Measurements from ENCODE around the gene MAP4K3.
"Not testable (repeated sequence)": the region's sequence is repeated elsewhere in the genome, so short reads cannot be mapped to it uniquely, and the experiment has no call there.

The MAP4K3 gene

DNA sequence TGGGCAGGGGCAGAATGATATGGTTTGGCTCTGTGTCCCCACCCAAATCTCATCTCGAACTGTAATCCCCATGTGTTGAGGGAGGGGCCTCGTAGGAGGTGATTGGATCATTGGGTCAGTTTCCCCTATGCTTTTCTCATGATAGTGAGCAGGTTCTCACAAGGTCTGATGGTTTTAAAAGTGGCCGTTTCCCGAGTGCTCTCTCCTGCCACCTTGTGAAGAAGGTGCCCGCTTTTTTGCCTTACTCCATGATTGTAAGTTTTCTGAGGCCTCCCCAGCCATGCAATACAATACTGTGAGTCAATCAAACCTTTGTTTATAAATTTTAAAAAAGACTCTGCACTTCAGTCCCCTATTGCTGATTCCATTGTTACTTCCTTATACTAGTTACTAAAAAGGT, 110.4 kb downstream of the MAP4K3 start:
- DNase-seq (ENCODE audit: extremely low spot score) = no peak
- ChIA-PET CTCF (no interaction called here), POLR2A (no interaction called here)
- TF ChIP-seq, protein P1, sequence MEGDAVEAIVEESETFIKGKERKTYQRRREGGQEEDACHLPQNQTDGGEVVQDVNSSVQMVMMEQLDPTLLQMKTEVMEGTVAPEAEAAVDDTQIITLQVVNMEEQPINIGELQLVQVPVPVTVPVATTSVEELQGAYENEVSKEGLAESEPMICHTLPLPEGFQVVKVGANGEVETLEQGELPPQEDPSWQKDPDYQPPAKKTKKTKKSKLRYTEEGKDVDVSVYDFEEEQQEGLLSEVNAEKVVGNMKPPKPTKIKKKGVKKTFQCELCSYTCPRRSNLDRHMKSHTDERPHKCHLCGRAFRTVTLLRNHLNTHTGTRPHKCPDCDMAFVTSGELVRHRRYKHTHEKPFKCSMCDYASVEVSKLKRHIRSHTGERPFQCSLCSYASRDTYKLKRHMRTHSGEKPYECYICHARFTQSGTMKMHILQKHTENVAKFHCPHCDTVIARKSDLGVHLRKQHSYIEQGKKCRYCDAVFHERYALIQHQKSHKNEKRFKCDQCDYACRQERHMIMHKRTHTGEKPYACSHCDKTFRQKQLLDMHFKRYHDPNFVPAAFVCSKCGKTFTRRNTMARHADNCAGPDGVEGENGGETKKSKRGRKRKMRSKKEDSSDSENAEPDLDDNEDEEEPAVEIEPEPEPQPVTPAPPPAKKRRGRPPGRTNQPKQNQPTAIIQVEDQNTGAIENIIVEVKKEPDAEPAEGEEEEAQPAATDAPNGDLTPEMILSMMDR (IDR thresholded peaks at IDR 0.05; ENCODE audit: control extremely low read depth, extremely low read depth, low read depth, missing control alignments) = no peak

DNA sequence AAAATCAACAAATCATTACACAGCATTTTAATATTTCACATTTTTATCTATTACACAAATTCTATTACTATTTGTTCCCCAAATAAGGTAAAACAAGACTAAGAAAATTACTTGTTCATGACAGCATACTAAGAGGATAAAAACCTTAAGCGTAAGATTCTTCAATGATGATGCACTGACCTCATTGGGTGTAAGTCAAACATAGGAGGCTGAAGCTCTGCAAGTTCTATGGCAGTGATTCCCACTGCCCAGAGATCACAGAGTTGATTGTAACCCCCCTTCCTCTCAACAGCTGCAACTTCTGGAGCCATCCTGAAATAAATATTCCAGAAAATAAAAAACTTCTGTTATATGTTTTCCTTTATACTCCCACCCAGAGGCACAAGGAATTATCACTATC, 111.1 kb downstream of the MAP4K3 start:
- ChIA-PET POLR2A (no interaction called here), CTCF (no interaction called here)
- DNase-seq (ENCODE audit: extremely low spot score) = no peak
- TF ChIP-seq, protein P1 (IDR thresholded peaks at IDR 0.05; ENCODE audit: control extremely low read depth, extremely low read depth, low read depth, missing control alignments) = no peak

DNA sequence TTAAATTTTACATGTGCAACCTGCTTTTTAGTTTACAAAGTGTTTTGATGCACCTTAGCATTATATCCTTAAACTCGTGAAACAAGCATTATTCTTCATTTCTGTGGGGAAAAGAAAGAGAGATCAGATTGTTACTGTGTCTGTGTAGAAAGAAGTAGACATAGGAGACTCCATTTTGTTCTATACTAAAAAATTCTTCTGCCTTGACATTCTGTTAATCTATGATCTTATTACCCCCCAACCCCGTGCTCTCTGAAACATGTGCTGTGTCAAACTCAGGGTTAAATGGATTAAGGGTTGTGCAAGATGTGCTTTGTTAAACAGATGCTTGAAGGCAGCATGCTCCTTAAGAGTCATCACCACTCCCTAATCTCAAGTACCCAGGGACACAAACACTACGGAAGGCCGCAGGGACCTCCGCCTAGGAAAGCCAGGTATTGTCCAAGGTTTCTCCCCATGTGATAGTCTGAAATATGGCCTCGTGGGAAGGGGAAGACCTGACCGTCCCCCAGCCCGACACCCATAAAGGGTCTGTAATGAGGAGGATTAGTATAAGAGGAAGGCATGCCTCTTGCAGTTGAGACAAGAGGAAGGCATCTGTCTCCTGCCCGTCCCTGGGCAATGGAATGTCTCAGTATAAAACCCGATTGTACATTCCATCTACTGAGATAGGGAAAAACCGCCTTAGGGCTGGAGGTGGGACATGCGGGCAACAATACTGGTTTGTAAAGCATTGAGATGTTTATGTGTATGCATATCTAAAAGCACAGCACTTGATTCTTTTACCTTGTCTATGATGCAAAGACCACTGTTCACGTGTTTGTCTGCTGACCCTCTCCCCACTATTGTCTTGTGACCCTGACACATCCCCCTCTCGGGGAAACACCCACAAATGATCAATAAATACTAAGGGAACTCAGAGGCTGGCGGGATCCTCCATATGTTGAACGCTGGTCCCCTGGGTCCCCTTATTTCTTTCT, 115.7 kb downstream of the MAP4K3 start:
- DNase-seq (ENCODE audit: extremely low spot score); CTCF ChIA-PET; POLR2A ChIA-PET: not testable (repeated sequence)

DNA sequence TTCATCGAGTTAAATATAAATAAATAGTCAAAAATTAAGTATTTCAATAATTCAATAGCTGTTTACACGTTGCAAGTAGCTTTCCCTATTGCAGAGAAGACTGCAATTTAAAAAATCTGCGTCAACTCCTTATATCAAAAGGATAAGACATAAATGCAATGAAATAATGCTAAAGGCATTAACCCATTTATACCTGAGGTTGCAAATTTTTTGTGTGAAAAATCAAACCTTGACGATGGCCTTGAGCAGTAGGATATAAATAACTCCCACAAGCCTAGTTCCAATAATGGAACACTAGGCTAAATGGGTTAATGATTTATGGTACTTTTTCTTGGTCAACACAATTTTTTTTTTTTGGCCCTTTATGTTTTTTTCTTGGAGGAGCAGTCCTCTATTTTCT, 116.9 kb downstream of the MAP4K3 start:
- no peak for DNase-seq (ENCODE audit: extremely low spot score)
- TF ChIP-seq, protein P1 (IDR thresholded peaks at IDR 0.05; ENCODE audit: control extremely low read depth, extremely low read depth, low read depth, missing control alignments) = no peak
- POLR2A ChIA-PET = no interaction called here
- CTCF ChIA-PET = interaction anchor here (0.6 kb wide), 1 partner anchor 51 kb away, joined by 3 read pairs; no protein-coding TSS in a partner anchor

DNA sequence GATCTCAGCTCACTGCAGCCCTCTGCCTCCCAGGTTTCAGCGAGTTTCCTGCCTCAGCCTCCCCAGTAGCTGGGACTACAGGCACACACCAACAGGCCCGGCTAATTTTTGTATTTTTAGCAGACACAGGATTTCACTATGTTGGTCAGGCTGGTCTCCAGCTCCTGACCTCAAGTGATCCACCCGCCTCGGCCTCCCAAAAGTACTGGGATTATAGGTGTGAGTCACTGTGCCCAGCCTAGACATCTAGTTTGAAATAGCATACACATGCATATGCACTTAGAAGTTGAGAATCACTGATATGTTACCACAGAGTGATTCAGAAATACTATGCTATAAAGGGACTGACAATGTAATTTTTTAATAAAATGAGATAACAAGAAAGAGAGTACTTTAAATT, 123.5 kb downstream of the MAP4K3 start:
- ChIA-PET CTCF (interaction anchor here (1.3 to 1.5 kb wide), 2 partner anchors 9 to 11 kb away, joined by 3 read pairs; no protein-coding TSS in a partner anchor), POLR2A (no interaction called here)
- TF ChIP-seq, protein P1 (IDR thresholded peaks at IDR 0.05; ENCODE audit: control extremely low read depth, extremely low read depth, low read depth, missing control alignments) = no peak
- no peak for DNase-seq (ENCODE audit: extremely low spot score)

DNA sequence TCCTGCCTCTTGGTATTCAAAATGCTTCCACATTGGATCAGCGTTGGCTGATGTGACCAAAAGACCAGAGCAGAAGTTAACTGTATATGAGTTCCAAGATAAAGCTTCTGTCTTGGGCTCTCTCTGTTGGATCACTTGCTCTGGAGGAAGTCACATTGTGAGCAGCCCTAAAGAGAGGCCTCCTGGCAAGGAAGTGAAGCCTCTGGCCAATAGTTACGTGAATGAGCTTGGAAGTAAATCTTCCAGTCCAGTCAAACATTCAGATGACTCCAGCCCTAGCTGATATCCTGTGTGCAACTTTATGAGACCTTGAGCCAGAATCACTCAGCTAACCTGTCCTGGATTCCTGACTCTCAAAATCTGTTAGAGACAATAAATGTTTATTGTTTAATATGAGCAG, 125.6 kb downstream of the MAP4K3 start:
- POLR2A ChIA-PET = no interaction called here
- TF ChIP-seq, protein P1 (IDR thresholded peaks at IDR 0.05; ENCODE audit: control extremely low read depth, extremely low read depth, low read depth, missing control alignments) = no peak
- DNase-seq (ENCODE audit: extremely low spot score) = no peak
- CTCF ChIA-PET = interaction anchor here (0.9 to 1.7 kb wide), 5 partner anchors 11 to 82 kb away, joined by 3 to 4 read pairs (median 3); no protein-coding TSS in a partner anchor

DNA sequence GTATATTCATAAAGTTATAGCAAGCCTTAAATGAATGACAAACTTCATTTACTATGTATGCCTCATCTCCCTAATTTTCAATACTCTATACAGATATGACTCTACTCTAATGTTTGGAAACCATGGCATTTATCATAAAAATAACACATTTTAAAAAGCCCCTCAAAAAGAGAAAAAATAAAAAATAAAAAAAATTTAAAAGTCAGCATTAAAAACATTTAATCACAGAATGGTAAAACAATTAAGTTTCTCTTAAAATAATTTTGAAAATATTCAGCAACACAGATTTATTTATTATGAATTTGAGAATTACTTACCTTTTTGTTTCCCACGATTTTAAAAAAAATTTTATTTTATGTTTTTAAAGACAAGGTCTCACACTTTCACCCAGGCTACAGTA, 128.3 kb downstream of the MAP4K3 start:
- ChIA-PET POLR2A (no interaction called here), CTCF (no interaction called here)
- no peak for DNase-seq (ENCODE audit: extremely low spot score)
- TF ChIP-seq, protein P1 (IDR thresholded peaks at IDR 0.05; ENCODE audit: control extremely low read depth, extremely low read depth, low read depth, missing control alignments) = no peak

Data from GM10248 (cell line).